Left renal pelvis (tissue), 4 donors: Measurements from ENCODE around the gene SYDE2. TPM values are rescaled to one million over a fixed set of nuclear protein-coding genes. Genes with fewer than 3 reads are reported as not detected.
"Not testable (repeated sequence)": the region's sequence is repeated elsewhere in the genome, so short reads cannot be mapped to it uniquely, and the experiment has no call there.

Source experiments
- DNase-seq, 4 donors: peaks; one replicate each; pipeline ENCODE4 v3.0.0-alpha.2; 2013; ENCODE audit warnings: low read depth in 4 of 4, low spot score in 3 of 4
- polyA plus RNA-seq, 4 donors: library from polyadenylated mRNA; unstranded; fragments of 120-200 nt; gene quantifications; one replicate each; pipeline ENCODE4 v1.2.1, GENCODE V29; 2013; ENCODE audit not compliant: insufficient read length in 4 of 4

The SYDE2 gene
- polyA plus RNA-seq, 4 donors, result 7.7 to 10.8 (median 9.5) TPM

GRCh38 chr1:85219853-85220610 is 19.2 kb upstream of the SYDE2 start:
- no peak for DNase-seq

- no peak for DNase-seq
These were observed 15.9 kb upstream of the SYDE2 start for GRCh38 chr1:85216697-85217096.

GRCh38 chr1:85214654-85215053 is 13.8 kb upstream of the SYDE2 start:
- DNase-seq, result no peak

GRCh38 chr1:85208488-85208887 is 7.7 kb upstream of the SYDE2 start:
- DNase-seq, result no peak

- no peak for DNase-seq
These were observed 2.9 kb upstream of the SYDE2 start for GRCh38 chr1:85203573-85204171.

GRCh38 chr1:85202864-85203255 is 2.0 kb upstream of the SYDE2 start:
- DNase-seq, result no peak

GRCh38 chr1:85202092-85202863 is 1.5 kb upstream of the SYDE2 start:
- peak in 1 of 4 donors; percentile 33 for DNase-seq

- peak in 2 of 4 donors; percentile 53 to 68 for DNase-seq
These were observed 700 bp upstream of the SYDE2 start for GRCh38 chr1:85201340-85202091.

GRCh38 chr1:85199667-85200462 is 951 bp downstream of the SYDE2 start:
- DNase-seq, result no peak

GRCh38 chr1:85198864-85199263 is 2.0 kb downstream of the SYDE2 start:
- DNase-seq, result no peak

- no peak for DNase-seq
These were observed 4.5 kb downstream of the SYDE2 start for GRCh38 chr1:85196358-85196757.

GRCh38 chr1:85195703-85196102 is 5.1 kb downstream of the SYDE2 start:
- no peak for DNase-seq

GRCh38 chr1:85192129-85192528 is 8.7 kb downstream of the SYDE2 start:
- not testable (repeated sequence) for DNase-seq

- DNase-seq, result no peak
These were observed 11.7 kb downstream of the SYDE2 start for GRCh38 chr1:85189120-85189519.

- DNase-seq, result no peak
These were observed 12.3 kb downstream of the SYDE2 start for GRCh38 chr1:85188530-85188929.

GRCh38 chr1:85187021-85187420 is 13.8 kb downstream of the SYDE2 start:
- not testable (repeated sequence) for DNase-seq

GRCh38 chr1:85184245-85184644 is 16.6 kb downstream of the SYDE2 start:
- DNase-seq, result no peak

GRCh38 chr1:85182700-85183099 is 18.1 kb downstream of the SYDE2 start:
- no peak for DNase-seq

GRCh38 chr1:85180869-85181268 is 19.9 kb downstream of the SYDE2 start:
- no peak for DNase-seq

GRCh38 chr1:85179522-85179921 is 21.3 kb downstream of the SYDE2 start:
- DNase-seq, result no peak
